ENCODE measurements around the gene PIGV.
"Not testable (repeated sequence)": the region's sequence is repeated elsewhere in the genome, so short reads cannot be mapped to it uniquely, and the experiment has no call there.

Gene PIGV

DNA sequence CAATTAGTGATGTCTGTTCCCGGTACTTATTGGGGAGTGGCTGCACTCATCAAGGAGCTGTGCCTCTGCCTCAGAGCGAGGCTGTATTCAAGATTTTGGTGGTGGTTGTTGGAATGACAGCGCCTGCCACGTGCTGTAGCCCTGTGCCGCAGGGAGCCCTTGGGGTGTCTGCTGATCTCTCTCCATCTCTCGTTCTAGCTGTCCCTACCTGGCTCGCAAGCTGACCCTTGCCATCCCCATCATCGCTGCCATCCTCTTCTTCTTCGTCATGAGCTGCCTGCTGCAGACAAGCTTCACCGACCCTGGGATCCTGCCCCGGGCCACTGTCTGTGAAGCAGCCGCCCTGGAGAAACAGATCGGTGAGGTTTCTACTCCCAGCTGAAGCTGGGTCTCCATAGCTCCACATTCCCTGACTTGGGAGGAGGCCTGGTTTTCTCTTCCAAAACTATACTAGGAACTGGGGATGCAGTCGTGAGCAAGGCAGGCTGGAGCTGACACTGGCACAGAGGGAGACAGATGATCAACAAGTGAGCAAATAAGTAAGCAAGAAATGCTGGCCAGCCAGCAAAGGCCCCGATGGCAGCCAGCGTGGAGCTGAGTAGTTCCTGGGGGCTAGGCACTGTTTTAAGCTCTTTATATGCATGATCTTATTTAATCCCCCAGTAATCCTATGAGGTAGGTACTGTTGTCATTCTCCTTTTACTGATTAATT lies 44.7 kb downstream of the PIGV start:
- no peak for DNase-seq (ENCODE audit: low read depth in 2 of 2)

DNA sequence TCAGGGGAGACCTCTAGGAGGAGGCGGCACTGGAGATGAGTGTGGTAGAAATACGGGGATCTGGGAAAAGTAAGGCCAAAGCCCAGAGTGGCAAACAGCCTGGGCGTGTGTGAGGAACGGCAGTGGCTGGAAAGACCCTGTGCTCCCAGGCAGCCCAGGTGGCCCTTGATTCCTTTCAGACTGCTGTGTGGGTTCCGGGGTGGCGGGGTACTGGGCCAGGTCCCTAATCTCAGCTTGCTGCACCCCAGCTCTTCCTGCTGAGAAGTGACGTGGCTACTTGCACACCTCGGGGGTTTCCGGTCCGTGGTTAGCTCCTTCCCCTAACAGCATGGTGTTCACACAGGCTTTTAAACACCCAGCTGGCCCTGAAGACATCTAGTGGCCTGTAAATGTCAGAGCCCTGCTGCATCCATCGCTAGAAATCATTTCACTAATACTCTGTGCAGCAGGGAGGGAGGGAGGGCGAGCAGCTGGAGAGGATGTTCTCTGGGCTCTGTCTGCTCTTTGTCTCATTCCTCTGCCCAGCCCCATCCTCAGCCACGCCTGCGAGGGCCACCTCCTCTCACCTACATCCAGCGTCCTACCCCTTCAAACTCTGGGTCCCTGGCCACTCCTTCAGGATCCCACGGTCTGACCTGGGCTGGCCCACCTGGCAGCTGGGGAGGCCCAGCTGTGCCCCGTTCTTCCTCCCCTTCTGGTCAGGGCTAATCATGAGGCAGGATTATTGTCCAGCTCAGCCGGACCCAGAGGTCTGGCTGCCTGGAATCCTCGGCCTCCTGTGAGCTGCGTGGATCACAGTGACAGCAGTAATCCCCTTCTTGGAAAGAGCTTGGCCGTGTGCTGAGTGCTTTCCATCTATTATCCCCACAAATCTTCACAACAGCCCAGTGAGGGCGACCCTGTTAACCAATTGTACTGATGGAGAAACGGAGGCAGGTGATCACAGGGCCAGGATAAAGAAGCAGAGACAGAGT lies 46.0 kb downstream of the PIGV start:
- DNase-seq (ENCODE audit: low read depth in 2 of 2): peak; percentile 63 to 66

DNA sequence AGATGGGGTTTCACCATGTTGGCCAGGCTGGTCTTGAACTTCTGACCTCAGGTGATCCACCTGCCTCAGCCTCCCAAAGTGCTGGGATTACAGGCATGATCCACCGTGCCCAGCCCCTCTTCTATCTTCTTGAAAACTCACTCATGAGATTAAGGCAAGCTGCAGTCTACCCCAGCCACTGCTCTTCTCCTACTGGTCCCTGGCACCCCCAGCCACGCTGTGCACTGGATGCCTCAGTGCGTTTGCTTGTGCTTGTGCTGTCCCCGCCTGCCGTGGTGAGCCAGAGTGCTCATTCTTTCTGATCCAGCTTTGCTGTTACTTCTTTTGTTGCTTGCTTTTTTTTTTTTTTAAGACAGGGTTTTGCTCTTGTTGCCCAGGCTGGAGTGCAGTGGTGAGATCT lies 49.9 kb downstream of the PIGV start:
- not testable (repeated sequence) for DNase-seq (ENCODE audit: low read depth in 2 of 2)

DNA sequence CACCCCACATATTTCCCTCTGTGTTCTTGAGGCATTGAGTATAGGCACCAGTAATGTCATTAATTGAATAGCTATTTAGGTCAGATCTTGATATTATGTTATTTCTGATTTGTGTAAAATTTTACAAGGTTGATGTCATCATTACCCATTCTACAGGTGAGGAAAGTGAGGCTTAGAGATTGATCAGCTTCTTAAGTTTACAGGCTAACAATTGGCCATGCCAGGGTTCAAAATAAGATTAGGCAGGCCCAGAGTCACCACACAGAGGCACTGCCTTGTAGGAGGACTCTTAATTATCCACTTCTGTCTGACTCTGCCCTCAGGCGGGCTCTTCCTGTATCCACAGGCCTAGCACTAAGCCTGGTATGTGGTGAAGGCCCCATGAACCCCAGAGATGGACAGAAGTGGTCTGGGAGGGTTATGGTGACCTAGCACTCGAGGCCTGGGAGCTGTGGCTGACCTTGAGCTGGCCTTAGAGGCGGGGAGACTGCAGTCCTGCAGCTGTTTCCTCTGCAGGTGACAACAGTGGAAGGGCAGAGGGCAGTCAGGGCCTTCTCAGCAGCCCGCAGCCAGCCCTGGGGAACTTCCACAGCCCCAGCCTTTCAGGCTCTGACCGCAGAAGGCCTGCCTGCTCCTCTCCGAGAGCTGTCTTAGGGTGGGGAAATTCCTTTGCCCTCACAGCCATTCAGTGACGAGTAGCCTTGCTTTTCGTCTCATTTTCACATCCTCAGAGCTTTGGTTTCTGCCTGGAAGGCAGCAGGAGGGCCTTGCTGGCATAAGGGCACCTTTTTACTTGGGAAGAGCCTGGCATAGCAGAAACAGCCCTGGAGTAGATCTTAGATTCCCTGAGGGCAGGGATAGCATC lies 51.0 kb downstream of the PIGV start:
- DNase-seq (ENCODE audit: low read depth in 2 of 2): peak in 1 of 2 donors; percentile 51

DNA sequence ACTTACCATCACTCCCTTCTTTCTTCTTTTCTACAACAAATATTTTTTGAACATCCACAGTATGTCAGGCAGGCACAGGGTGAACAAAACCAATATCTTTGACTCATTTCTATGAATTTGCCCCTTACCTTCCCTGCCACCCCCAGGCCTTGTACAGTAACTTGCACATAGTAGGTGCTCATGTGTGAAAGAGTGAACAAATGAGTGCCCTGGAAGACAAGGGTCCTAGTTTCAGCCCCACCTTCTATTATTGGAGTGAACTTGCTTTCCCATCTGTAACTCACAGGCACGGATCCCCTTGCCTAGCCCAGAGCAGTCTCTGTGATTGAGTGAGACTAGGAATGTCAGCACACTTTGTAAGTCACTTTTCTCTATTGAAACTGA lies 51.6 kb downstream of the PIGV start:
- DNase-seq (ENCODE audit: low read depth in 2 of 2): no peak

DNA sequence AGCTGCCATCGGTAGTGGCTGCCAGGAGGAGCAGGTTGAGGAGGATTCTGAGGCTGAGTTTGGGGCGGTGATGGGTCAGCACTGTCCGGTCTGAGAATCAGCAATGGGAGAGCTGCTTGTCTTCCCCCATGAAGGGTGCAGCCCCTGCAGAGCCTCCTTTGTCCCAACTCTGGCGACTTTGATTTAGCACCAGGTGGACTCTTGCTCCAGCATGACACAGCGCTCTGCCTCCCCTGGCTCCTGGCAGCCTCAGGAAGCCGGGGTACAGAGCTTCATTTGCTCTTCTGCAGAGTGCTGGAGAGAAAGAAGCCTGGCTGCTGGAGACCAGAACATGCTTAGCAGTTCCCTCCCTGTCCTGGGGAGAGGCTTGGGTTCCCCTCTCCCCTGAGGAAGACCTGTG lies 52.0 kb downstream of the PIGV start:
- no peak for DNase-seq (ENCODE audit: low read depth in 2 of 2)

DNA sequence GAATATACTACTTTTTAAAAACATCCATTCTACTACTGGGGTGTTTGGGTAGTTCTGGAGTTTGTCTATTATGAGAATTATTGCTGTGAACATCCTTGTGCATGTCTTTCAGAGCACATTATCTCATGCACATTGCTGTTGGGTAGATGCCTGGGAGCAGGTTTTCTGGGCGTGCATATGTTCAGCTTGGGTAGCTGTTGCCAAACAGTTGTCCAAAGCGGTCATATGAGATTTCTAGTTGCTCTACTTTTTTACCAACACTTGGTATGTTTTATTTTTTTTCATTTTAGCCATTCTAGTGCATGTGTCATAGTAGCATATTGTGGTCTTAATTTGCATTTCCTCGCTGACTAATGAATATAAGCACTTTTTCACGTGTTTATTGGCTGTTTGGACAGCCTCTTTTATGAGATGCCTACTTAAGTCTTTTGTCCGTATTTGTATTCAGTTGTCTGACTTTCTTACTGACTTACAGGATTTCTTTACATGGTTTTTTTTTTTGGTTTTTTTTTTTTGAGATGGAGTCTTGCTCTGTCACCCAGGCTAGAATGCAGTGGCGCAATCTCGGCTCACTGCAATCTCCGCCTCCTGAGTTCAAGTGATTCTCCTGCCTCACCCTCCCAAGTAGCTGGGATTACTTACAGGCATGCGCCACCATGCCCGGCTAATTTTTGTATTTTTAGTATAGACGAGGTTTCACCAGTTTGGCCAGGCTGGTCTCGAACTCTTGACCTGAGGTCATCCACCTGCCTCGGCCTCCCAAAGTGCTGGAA lies 56.9 kb downstream of the PIGV start:
- DNase-seq (ENCODE audit: low read depth in 2 of 2): no peak

- DNase-seq (ENCODE audit: low read depth in 2 of 2): not testable (repeated sequence)
These were observed 60.1 kb downstream of the PIGV start for GRCh38 chr1:26847826-26848225.
